GM12872 (cell line): ENCODE measurements around the gene SEPTIN10.

Source experiments
- TF ChIP-seq, protein P1 (sequence below): IDR thresholded peaks from 3 replicates; pipeline ENCODE4 v1.5.1; 2011; ENCODE audit warnings: low read depth, mild to moderate bottlenecking, low read length, moderate library complexity; ENCODE audit not compliant: insufficient read depth

The SEPTIN10 gene

DNA sequence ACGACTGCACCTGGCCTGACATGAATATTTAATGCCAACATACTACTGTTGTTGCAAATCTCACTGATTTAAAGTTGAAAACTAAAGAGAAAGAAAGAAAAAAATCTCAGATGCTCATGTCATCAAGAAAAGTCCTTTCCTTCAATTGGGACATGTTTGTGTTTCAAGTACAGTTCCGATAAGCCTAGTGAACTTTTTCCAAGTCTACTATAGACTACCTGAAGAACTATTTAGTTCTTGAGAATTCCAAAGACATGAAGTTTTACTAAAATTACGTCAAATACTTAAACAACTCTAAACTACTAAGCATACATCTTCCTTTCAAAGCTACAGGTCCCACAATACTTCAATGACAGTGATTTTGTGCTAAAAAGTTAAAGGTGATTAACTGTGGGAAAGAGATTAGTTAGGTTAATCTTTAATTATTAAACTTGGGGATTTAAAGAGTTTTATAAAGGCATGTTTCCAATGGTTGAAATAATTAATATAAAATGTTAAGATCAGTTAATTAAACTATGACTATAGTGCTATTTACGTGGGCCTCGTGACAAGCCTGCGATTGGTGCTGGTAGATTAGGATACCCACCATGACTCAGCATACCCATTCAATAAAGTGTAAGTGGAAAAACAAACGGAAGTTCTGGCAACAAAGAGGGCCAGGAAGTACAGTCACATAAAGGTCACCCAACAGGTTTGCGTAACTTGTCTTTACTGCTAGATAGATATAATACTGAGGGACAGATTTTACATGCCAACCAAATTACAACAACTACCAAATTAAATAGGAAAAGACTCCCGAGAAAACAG, 55.5 kb downstream of the SEPTIN10 start:
- TF ChIP-seq, protein P1, sequence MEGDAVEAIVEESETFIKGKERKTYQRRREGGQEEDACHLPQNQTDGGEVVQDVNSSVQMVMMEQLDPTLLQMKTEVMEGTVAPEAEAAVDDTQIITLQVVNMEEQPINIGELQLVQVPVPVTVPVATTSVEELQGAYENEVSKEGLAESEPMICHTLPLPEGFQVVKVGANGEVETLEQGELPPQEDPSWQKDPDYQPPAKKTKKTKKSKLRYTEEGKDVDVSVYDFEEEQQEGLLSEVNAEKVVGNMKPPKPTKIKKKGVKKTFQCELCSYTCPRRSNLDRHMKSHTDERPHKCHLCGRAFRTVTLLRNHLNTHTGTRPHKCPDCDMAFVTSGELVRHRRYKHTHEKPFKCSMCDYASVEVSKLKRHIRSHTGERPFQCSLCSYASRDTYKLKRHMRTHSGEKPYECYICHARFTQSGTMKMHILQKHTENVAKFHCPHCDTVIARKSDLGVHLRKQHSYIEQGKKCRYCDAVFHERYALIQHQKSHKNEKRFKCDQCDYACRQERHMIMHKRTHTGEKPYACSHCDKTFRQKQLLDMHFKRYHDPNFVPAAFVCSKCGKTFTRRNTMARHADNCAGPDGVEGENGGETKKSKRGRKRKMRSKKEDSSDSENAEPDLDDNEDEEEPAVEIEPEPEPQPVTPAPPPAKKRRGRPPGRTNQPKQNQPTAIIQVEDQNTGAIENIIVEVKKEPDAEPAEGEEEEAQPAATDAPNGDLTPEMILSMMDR = no peak

DNA sequence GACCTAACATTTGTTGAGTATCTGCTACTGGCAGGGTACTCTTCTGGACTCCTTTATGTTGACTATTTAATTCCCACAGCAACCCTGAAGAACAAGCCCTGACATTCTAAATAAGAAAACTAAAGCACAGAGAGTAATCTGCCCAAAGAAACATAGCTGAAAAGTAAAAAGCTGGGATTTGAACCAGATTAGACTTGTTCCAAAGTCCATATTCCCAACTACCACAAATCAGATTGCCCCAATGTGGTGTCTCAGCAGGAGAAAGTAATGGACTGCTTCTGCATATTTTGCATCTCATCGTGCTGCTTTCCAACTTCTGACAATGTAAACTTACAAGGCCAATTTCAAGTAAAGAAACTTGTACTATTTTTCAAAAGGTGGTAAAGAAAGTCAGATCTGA, 56.5 kb downstream of the SEPTIN10 start:
- TF ChIP-seq, protein P1 = no peak

DNA sequence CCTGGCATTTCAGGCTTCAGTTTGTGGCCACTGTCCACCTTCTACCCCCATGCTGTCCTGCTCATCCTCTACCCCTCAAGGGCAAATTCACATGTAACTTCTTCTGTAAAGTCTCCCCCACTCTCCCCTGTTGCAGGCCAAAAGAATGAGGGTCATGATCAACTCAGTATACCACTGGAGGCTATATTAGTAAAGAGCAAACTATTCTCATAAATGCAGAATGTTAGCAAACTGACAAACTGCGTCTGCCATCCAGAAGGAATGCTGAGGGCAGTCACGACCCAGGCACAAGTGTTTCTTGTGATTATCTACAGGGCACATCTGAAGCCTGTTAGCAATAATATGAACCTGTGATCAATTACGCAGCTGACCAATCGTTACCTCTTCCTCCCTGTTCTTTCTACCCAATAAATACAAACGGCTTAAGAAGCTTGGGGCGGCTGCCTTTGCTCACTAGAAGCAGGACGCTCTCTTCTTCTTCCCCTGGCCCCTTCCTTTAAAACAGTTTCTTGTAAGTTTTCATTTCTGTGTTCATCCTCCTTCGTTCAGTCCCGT, 58.3 kb downstream of the SEPTIN10 start:
- TF ChIP-seq, protein P1 = no peak

DNA sequence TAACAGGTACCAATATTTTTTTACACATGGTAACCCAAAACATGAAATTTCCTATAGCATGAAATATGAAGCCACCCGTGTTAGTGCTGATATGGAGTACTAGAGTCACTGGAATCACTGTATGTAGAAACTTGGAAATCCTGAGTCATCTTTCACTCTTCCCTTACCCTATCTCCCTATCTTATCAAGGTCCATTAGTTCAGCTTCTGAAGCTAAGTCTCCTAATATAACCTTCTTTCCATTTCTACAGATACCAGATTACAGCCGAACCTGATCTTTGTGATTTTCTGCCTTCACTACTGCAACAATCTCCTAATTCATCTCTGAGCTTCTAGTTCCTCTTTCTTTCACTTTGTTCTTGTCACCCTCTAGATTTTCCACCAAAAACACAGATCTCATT, 59.0 kb downstream of the SEPTIN10 start:
- TF ChIP-seq, protein P1 = no peak

DNA sequence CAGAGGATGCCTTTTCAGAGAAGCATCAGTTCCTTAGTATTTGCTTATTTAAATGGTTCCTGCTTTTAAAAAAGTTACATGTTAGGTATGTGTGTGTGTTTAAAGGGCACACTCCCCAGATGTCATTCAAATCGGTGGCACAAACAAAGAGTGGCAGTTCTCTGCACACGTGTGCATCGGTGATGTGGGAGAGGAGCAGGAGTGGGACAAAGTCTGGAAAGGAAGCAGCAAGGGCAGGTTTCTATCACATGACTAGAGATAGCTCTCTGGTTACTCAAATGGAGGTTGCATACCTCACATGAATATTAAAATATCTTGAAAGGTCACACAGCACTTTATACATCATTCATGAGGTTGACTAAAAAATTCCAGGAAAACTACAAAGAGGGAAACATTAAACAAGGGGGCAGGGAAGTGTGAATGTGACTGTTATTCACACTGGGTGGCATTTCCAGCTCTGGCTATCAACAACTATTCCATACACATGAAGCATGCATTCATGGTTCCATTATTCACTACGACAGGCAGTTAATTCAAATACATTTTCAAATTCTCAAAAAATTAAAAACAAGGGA, 64.7 kb downstream of the SEPTIN10 start:
- TF ChIP-seq, protein P1 = no peak

DNA sequence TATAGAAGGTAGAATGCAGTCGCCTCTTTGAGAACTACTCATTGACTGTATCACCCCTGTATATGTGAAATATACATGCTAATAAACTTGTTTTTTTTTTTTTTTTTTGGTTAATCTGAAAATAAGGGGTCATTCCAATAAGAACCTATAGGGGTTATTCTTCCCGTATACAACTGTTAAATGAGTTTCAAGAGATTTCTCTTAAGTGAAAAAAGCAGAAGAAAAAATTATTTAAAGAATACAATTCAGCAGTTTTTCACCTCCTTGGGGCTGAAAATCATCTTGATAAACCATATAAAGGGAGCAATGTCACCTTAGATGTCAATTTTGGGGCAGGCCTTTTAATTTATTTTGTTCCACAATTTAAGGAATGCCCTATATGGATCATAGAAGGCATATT, 66.5 kb downstream of the SEPTIN10 start:
- TF ChIP-seq, protein P1 = no peak

DNA sequence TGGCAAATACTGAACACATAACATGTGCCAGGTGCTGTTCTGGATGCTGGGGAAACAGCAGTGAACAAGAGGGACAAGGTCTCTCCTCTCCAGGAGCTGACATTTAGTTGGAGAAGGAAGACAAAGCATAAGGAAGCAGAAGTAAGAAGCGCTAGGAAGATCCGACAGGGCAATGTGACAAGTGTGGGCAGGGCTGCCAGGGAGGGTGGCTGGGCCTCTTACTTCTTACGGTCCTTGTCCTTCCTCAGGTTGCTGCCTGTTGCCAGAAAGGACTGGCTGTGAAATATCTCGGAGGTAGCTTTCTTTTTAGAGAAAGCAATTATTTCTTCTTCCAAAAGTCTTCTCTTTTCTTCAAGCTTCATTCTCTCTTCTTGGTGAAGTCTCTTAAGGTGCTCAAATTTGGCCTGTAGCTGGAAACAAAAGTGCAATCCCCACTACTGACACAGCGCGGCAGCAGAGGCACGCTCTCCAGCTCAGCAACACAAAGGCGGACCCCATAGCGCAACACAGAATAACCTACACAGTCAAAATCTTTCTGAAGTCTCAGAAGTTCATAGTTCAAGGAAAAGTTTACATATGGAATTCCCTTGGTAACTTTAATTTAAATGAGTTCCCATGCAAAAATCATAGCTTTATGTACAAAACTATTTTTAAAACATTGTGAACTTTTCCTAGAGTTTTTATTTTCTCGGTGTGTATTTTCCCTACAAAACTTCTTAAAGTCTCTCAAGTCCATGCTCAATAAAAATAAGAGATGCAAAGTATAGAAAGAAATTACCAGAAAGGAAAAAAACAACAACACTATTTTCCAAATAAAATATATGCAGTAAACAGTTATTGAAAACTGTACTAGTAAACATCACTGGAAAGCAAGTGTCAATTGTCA, 67.7 kb downstream of the SEPTIN10 start:
- TF ChIP-seq, protein P1 = peak; percentile 85
